Measurements from ENCODE around the gene LRP4. TPM values are rescaled to one million over a fixed set of nuclear protein-coding genes. Genes with fewer than 3 reads are reported as not detected.

The LRP4 gene
- total and polyA plus RNA-seq, 2 of the 4 experiments (the other 2 are of a cell fraction), result 4.1 to 5.8 TPM

DNA sequence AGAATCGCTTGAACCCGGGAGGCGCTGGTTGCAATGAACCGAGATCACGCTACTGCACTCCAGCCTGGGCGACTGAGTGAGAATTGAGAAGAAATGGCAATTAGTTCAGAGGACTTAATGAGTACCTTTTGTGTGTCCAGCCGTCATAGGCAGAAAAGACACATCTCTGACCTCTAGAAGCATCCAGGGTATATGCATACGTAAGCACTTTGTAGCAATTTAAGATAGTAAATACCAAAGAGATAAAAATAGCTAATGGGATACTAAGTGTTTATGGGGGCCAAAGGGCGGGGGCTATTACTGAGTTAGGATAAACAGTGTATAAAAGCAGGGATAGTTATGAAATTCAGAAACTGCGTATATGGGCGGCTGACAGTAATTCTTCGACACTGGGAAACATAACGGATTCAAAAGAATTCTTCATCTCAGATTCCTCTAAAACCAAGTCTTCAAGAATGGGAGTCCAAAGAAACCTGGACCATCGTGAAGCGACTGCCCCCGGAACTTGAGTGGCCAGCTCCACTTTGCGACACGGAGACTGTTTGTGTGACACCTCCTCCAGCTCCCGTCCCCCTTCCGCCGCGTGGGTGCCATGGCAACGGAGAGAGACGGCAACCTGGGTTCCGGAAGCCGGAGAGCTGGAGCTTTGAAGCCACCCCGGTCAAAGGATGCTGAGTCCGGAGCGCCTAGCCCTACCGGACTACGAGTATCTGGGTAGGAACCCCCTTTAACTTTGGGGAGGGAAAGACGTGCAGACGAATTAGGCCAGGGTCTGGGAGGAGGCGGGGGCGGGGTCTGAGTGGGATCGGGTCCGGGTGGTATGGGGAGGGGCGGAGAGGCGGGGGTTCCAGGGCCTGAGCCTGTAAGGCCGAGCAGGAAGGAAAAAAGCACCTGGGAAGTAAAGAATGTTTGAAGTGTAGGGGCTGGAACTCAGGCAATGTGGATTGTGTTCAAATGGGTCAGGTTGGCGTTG, 18.1 kb upstream of the LRP4 start, which contains the start of gene CSTPP1:
Gene CSTPP1 (plus strand): TSS at position 624 of the 973 bp plus-strand sequence. CDS start 45 bp downstream, at position 669.
- peak within 1 kb of the TSS; percentile 72 for H3K4me3 ChIP-seq (ENCODE audit: insufficient read depth, low read depth, low read length)
- H3K18ac ChIP-seq (ENCODE audit: low read depth, low read length), result 0 out of 2 replicates have a peak within 1 kb of the TSS, but pooled peaks have one; percentile 10
- no peaks in the 10 kb centered on the region for H3K9me3 ChIP-seq (ENCODE audit: control insufficient read depth, insufficient read depth, low read length)
- 0% methylated on average over 9 of the region's 41 CpGs; no CpG with 5 or more reads in 1 of the 2 experiments for WGBS, 2 experiments (ENCODE audit: extremely low coverage in 2 of 2, insufficient read length in 1 of 2)
- H3K9me1 ChIP-seq (ENCODE audit: insufficient read depth, low read length), result no peaks in the 10 kb centered on the region
- CTCF ChIA-PET, result interaction anchor here (0.6 to 0.7 kb wide), 2 partner anchors 12 to 16 kb away, joined by 3 read pairs; no protein-coding TSS in a partner anchor
- peak within 1 kb of the TSS; percentile 90 for H2AFZ ChIP-seq (replicated peaks; ENCODE audit: low read length, poor library complexity)
- no peak within 1 kb of the TSS; the same call in 2 of the 3 replicates for H2BK15ac ChIP-seq (ENCODE audit: low read depth, low read length)
- BruUV-seq (replicated peaks), result no TSS peak
- H3K27me3 ChIP-seq (ENCODE audit: control insufficient read depth, insufficient read depth, low read length), result no peaks in the 10 kb centered on the region
- peak within 1 kb of the TSS; percentile 71; the same call in 1 of the 2 replicates for H4K5ac ChIP-seq (ENCODE audit: low read depth, low read length)
- intact Hi-C loops (cut with micrococcal nuclease), result loop anchor here (5.0 kb wide), 1 partner anchor 66 kb away; no protein-coding TSS in a partner anchor
- peak within 1 kb of the TSS; percentile 69 for H3K27ac ChIP-seq (ENCODE audit: insufficient read depth, low read length)
- no peaks in the 10 kb centered on the region; the same call in 1 of the 2 replicates for H3K36me3 ChIP-seq (ENCODE audit: control insufficient read depth, insufficient read depth, low read length)
- DNase-seq, result peak; percentile 92
- H2AK5ac ChIP-seq (ENCODE audit: low read depth, low read length), result no peak within 1 kb of the TSS
- dilution Hi-C loops (cut with HindIII; ENCODE audit: low sequenced_read_pairs, unreplicated experiment), result no loop called here
- H3K14ac ChIP-seq (replicated peaks; ENCODE audit: low read depth, low read length), result peak within 1 kb of the TSS; percentile 51; the same call in 1 of the 2 replicates
- 0 out of 2 replicates have a peak within 1 kb of the TSS, but pooled peaks have one; percentile 15 for H4K91ac ChIP-seq (ENCODE audit: insufficient read depth, low read depth, low read length)
- POLR2A ChIA-PET (ENCODE audit: unreplicated experiment), result no interaction called here
- H3K9ac ChIP-seq (ENCODE audit: low read depth, low read length), result peak within 1 kb of the TSS; percentile 80
- peaks cover 12 to 19% of the 10 kb centered on the region in 2 experiments for H3K79me1 ChIP-seq (ENCODE audit: low read depth in 1 of 2, low read length in 2 of 2)
- H3K4me2 ChIP-seq (ENCODE audit: low read depth, low read length), result peak within 1 kb of the TSS; percentile 81
- in situ Hi-C loops (cut with MboI; ENCODE audit: low sequenced_read_pairs), result no loop called here
- H3K4ac ChIP-seq (ENCODE audit: low read depth, low read length), result peak within 1 kb of the TSS; percentile 44; the same call in 1 of the 2 replicates
- H4K8ac ChIP-seq (ENCODE audit: low read depth in 2 of 2, low read length in 2 of 2), result peak within 1 kb of the TSS; percentile 72 to 94
- ATAC-seq (ENCODE audit: low read depth), result peak; percentile 100
- H2AK9ac ChIP-seq (replicated peaks; ENCODE audit: low read depth, low read length, poor library complexity), result peak within 1 kb of the TSS; percentile 58
- no peak within 1 kb of the TSS for H2BK20ac ChIP-seq (ENCODE audit: low read depth, low read length)
- no peaks in the 10 kb centered on the region; the same call in 1 of the 2 replicates for H3K4me1 ChIP-seq (ENCODE audit: control insufficient read depth, insufficient read depth, low read length)
- peak within 1 kb of the TSS; percentile 44 for H2BK5ac ChIP-seq (ENCODE audit: low read depth, low read length, poor library complexity, severe bottlenecking)
- H2BK120ac ChIP-seq (ENCODE audit: low read depth, low read length), result no peak within 1 kb of the TSS
- no peaks in the 10 kb centered on the region for H4K20me1 ChIP-seq (ENCODE audit: insufficient read depth, low read length)
- peak within 1 kb of the TSS; percentile 65 for H3K56ac ChIP-seq (ENCODE audit: extremely low read depth, insufficient read depth, low read length)
- peak within 1 kb of the TSS; percentile 36; the same call in 1 of the 2 replicates for H3K23ac ChIP-seq (ENCODE audit: low read depth, low read length)
- TF ChIP-seq POLR2A (IDR thresholded peaks at IDR 0.05; ENCODE audit: low read depth, low read length) (no peak), RAD21 (IDR thresholded peaks at IDR 0.05; ENCODE audit: low read length) (peak; percentile 35; the same call in 1 of the 2 replicates), MAZ (IDR thresholded peaks at IDR 0.05; ENCODE audit: borderline replicate concordance, low read depth, low read length) (peak; percentile 87; the same call in 1 of the 2 replicates), CHD1 (IDR thresholded peaks at IDR 0.05; ENCODE audit: low read depth, low read length) (0 out of 2 replicates have a peak, but pooled peaks have one; percentile 60), SMC3 (IDR thresholded peaks at IDR 0.05; ENCODE audit: low read depth, low read length) (peak; percentile 30), USF2 (IDR thresholded peaks at IDR 0.05; ENCODE audit: low read depth, low read length) (no peak), MXI1 (IDR thresholded peaks at IDR 0.05; ENCODE audit: borderline replicate concordance, low read depth, low read length) (peak; percentile 58; the same call in 1 of the 2 replicates), ELK1 (IDR thresholded peaks at IDR 0.05; ENCODE audit: borderline replicate concordance, low read depth, low read length) (no peak), RCOR1 (IDR thresholded peaks at IDR 0.05; ENCODE audit: insufficient replicate concordance, low read length) (no peak), FOS (IDR thresholded peaks at IDR 0.05; ENCODE audit: low read depth, low read length) (no peak), CTCF (conservative IDR thresholded peaks at IDR 0.05; ENCODE audit: low read depth, low read length) (no peak), NFE2L2 (IDR thresholded peaks at IDR 0.05; ENCODE audit: low read depth, low read length) (no peak)
